Renal pelvis (tissue), 4 donors: ENCODE measurements around the gene GDF15. TPM values are rescaled to one million over a fixed set of nuclear protein-coding genes. Genes with fewer than 3 reads are reported as not detected.
"Not testable (repeated sequence)": the region's sequence is repeated elsewhere in the genome, so short reads cannot be mapped to it uniquely, and the experiment has no call there.

Experiments
- DNase-seq: peaks from one replicate; pipeline ENCODE4 v3.0.0-alpha.2; 2013
- polyA plus RNA-seq, 3 donors: library from polyadenylated mRNA; unstranded; fragments of 120-200 nt; gene quantifications; one replicate each; pipeline ENCODE4 v1.2.1, GENCODE V29; 2013; ENCODE audit not compliant: insufficient read length in 3 of 3

GDF15 gene
- polyA plus RNA-seq, 3 donors = 4.5 to 6.9 (median 6.0) TPM

DNA sequence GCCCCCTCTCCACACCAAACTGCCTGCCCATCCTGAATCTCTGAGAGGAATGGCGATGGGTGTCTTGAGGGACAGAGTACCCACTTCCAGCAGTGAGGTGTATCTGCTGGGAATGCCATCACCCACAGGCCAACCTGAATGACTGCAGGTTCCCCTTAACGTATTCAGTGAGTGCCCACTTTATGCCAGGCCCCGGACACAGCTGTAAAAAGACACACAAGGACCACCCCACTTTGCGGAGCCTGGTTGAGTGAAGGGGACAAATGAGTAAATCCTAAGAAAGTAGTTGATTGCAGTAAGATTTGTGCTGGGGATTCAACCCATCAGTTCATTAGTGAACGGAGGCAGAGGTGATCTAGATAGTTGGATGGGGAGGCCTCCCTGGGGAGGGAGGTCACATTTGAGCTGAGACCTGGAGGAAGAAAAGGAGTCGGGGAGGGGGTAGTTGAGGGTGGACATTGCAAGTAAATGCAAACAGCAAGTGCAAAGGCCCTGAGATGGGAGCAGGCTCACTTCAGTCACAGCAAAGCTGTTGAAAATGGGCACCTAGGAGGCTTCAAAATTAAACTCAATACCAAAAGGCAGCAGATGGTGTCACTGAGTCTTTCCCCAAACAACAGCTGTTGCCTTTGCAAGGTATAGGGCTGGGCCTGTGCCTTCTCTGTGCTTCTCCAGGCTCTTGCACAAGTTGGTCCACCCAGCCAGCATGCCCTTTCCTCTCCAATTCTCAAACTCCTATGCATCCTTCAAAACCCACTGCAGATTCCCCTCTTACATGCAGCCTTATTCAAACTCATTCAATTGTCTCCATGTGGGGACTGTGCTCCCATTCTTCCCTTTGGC is 4.3 kb downstream of the GDF15 start:
- no peak for DNase-seq

- no peak for DNase-seq
Measured at GRCh38 chr19:18391509-18392075, 5.6 kb downstream of the GDF15 start.

DNA sequence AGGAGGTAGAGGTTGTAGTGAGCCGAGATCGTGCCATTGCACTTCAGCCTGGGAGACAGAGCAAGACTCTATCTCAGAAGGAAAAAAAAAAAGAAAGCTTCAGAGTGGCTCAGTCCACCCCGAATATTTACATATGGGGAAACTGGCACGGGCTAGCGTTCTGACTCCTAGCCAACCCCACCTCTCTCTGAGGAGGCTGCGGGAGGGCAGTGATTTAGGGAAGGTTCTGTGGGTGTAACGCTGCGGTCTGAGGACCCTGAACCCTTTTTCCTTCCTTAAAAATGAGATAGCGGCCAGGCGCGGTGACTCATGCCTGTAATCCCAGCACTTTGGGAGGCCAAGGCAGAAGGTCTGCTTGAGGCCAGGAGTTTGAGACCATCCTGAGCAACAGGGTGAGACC is 6.5 kb downstream of the GDF15 start:
- no peak for DNase-seq

GRCh38 chr19:18392926-18393325 is 7.0 kb downstream of the GDF15 start:
- DNase-seq = no peak

DNA sequence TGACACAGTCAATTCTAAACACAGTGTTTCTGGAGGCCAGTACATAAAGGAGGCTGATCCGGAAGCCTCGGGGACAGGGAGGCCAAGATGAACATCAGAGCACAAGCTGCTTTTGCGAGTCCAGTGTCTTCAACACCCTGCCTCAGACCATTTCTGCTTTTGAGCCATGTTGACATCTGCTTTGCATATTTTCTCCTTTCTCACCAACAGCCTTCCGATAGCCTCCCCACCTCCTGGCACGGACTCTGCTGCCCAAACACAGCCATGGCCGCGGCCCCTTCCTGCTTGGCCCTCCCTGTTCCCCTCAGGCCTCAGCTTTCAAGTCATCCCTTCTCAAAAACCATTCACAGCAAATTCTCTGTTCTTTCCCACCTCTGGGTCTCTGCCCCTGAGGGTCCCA is 7.9 kb downstream of the GDF15 start:
- DNase-seq = no peak

- no peak for DNase-seq
Measured at GRCh38 chr19:18396471-18397241, 10.7 kb downstream of the GDF15 start.

DNA sequence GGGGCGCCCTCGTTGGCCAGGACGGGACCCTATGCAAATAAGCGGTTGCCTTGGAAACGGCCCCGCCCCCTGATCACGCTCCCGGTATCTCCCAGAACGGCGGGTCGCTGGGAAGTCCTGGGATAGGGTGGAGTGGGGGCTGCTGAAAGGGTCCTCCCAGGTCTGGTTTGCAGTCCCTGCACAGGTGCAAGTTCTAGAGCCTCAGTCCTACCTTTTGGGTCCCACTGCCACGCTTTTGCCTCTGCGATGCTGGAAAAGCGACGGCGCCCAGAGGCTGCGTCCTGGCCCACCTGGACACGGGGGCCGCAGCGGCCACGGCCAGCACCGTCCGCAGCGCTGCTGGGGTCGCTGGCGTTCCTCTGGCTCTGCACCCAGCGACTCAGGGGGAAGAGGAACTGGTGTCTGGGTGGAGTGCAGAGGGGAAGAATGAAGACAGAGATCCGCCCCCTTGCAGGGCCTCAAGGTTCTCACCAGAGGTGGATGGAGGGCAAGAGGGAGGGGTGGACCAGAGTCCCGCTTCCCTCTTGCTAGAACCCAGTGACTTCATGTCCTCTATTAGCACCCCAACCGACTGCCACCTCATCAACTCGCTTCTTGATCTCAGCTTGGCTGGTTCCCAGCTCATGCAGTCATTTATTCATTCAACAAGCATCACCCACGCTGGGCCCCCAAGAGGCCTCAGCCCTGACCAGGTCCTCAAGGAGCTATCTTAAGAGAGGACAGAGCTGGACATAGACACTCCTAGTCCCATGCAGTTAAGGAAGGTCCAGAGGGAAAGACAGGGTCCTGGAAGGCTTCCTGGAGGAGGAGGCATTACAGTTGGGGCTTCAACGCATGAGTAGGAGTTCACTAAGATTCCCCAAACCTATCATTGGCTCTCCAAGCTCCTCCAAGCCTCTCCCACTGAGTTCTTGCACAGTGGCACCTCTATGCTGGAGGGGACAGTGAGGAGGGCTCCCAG is 11.6 kb downstream of the GDF15 start, which contains the start of gene LRRC25:
Gene LRRC25 (minus strand): TSS at position 381 of the 961 bp plus-strand sequence. CDS start 659 bp downstream, outside the sequence.
- no peak for DNase-seq

- no peak for DNase-seq
Measured at GRCh38 chr19:18399008-18399407, 13.1 kb downstream of the GDF15 start.

DNA sequence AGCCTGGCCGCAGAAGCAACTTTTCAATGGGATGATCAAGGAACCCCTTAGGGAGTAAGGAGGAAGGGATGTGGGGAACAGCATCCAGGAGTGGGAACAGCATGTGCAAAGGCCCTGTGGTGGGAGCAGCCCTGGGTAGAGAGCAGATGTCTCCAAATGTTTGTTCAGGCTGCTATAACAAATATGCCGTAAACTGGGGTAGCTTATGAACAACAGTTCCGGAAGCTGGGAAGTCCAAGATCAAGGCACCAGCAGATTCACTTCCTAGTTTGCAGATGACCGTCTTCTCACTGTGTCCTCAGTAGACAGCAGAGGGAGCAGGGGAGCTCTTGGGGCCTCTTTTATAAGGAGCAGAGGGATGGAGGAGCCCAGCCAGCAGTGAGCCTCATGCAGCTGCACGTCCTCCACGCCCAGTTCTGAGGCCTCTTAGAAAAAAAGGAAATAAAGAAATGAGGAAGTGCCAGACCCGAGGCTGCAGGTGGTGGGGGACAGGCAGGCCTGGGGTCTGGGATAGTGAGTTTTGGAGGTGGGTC is 15.7 kb downstream of the GDF15 start:
- no peak for DNase-seq

DNA sequence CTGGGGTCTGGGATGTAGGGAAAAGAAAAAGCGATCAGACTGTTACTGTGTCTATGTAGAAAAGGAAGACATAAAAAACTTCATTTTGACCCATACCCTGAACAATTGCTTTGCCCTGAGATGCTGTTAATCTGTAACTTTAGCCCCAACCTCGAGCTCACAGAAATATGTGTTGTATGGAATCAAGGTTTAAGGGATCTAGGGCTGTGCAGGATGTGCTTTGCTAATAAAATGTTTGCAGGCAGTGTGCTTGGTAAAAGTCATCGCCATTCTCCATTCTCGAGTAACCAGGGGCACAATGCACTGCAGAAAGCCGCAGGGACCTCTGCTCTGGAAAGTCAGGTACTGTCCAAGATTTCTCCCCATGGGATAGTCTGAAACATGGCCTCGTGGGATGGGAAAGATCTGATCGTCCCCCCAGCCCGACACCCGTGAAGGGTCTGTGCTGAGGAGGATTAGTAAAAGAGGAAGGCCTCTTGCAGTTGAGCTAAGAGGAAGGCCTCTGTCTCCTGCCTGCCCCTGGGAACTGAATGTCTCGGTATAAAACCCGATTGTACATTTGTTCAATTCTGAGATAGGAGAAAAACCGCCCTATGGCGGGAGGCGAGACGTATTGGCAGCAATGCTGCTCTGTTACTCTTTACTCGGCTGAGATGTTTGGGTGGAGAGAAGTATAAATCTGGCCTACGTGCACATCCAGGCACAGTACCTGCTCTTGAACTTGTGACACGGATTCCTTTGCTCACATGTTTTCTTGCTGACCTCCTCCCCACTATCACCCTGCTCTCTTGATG is 16.7 kb downstream of the GDF15 start:
- not testable (repeated sequence) for DNase-seq

DNA sequence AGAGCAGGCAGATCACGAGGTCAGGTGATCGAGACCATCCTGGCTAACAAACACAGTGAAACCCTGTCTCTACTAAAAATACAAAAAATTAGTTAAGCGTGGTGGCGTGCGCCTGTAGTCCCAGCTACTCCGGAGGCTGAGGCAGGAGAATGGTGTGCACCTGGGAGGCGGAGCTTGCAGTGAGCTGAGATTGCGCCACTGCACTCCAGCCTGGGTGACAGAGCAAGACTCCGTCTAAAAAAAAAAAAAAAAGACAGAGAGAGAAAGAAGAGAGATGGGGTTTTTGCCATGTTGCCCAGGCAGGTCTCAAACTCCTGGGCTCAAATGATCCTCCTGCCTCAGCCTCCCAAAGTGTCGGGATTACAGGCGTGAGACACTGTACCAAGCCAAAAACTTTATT is 19.8 kb downstream of the GDF15 start:
- not testable (repeated sequence) for DNase-seq

- DNase-seq = no peak
Measured at GRCh38 chr19:18406749-18407148, 20.8 kb downstream of the GDF15 start.

DNA sequence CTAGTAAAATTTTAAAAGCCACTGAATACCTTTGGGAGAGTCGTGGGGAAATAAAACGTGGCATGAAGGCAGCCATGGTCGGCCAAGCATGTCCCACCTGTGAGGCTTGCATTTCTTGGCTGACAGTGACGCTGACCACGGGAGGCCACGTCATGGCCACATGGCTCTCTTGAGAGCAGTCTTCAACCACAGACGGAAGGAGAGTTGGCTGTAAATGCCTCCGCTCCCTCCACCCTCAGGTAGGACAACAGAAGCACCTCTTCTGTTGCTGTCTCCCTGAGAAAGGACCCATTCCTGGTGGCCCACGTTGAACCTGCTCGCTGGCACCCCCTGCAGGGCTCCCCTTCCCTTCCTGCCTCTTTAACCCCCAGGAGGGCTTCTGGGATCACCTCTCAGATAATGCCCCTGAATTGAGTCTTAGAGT is 22.1 kb downstream of the GDF15 start:
- no peak for DNase-seq

DNA sequence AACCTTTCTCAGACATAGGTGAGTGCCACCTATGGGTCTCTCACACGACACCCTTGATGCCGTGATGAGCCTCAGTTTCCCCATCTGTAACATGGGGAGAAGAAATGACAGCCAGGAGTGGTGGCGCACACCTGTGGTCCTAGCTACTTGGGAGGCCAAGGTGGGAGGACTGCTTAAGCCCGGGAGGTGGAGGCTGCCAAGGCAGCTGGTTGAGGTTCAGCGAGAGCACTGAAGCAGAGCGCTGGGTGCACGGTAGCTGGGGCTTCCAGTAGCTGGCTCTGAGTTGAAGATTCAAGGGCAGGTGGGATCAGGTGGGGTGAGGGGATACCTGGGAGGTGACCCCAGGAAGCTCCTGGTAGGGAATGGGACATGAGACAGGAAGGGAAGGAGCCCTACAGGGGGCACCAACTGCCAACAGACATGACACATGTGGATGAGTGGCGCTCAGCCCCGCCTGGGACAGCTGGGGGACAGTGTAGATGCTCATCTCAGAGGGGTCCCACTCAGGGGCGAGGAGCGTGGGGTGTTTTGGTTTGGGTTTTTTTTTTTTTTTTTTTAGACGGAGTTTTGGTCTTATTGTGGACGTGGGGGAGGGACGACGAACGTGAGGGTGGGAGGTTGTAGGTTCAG is 26.8 kb downstream of the GDF15 start:
- no peak for DNase-seq

GRCh38 chr19:18414504-18415177 is 28.7 kb downstream of the GDF15 start:
- no peak for DNase-seq

GRCh38 chr19:18415178-18415867 is 29.4 kb downstream of the GDF15 start:
- peak; percentile 88 for DNase-seq

DNA sequence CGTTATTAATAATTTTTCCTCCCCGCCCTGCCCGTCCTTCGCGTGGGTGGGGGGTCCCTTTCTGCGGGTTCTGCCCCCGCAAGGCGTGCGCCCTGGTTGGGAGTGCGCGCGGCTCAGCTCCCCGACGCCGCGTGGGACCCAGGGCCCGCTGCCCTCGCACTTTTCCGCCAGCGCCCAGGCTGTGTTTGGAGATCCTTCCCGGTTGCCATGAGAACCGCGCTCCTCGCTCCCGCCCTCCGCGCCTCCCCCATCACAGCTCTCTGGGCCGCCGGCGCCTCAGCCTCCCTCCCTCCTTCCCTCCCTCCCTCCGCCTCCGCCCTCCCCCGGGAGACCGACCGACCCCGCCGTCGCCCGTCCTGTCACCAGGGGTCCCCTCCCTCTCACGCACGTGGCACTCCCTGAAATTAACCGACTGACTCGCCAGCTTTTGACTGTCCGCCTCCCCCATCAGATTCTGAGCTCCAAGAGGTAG is 30.9 kb downstream of the GDF15 start:
- DNase-seq = peak; percentile 94

GRCh38 chr19:18417250-18418028 is 31.5 kb downstream of the GDF15 start:
- DNase-seq = no peak
